LHCN-M2 (cell line): ENCODE measurements around the gene NRN1L. TPM values are rescaled to one million over a fixed set of nuclear protein-coding genes. Genes with fewer than 3 reads are reported as not detected.

Experiments
- DNase-seq: peaks from one replicate; pipeline ENCODE4 v3.0.0-alpha.2; 2012; ENCODE audit warnings: low read depth
- total RNA-seq: library from RNA; depleted of rRNA; stranded (reverse); fragments of >200 nt; gene quantifications from 2 replicates; pipeline ENCODE4 v1.2.3, GENCODE V29; 2014

The NRN1L gene
- total RNA-seq, 1 experiment from 2014 or later: not detected

GRCh38 chr16:67915831-67916723 lies 31.4 kb downstream of the NRN1L start:
- no peak for DNase-seq

DNA sequence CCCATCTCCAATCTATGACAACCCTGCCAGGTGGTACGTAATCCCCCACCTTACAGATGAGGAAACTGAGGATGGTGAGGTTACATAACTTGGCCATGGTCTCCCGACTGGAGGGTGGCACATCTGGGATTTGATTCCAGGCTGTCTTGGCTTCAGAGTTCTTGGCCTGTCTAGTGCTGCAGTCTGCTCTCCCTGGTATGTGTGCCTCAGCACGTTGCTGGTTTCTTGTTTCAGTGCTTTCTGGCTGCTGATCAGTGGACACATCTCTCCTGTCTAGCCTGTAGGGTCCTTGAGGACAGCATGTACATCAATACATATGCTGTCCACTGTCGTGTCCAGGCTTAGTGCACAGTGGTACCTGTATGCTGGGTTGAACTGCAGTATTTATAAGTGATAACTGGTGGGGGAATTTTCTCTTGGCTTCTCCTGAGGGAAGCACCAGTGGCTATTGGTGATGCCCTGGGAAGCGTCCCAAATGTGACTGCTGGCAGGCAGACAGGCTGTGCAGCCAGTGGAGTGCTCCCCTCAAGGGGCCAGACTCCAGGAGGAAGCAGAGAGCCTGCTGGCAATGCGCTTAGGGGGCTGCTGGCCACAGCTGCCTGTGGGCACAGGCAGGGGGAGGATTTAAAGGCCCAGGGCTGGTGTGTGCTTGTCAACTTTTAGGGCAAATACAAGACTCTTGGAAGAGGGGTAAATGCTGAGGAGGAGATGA lies 32.6 kb downstream of the NRN1L start:
- peak; percentile 43 for DNase-seq

- DNase-seq: peak; percentile 87
Measured at GRCh38 chr16:67917852-67918236, 33.2 kb downstream of the NRN1L start.

- DNase-seq: no peak
Measured at GRCh38 chr16:67919622-67920221, 35.0 kb downstream of the NRN1L start.

- no peak for DNase-seq
Measured at GRCh38 chr16:67922221-67922620, 37.5 kb downstream of the NRN1L start.

DNA sequence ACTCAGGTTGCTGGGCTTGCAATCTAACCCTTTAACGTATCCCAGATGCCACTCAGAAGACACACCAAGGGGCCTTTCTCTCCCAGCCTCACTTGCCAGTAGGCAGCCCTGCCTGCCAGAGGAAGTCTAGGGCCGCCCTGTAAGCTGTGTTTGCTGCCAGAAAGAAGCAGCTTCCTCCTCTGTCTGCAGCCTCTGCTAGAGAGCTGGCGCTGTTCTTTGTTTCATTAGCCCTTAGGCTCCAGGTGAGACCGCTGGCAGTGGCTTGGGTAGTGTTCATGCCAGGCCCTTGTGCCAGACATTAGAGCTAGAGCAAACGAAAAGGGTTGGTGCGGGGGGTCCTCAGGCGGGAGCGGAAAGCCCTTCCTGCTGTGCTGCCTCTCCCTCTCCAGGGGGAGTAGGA lies 38.1 kb downstream of the NRN1L start:
- DNase-seq: no peak

GRCh38 chr16:67923414-67924116 lies 38.9 kb downstream of the NRN1L start:
- DNase-seq: no peak

- no peak for DNase-seq
Measured at GRCh38 chr16:67924140-67924906, 39.6 kb downstream of the NRN1L start.

- peak; percentile 36 for DNase-seq
Measured at GRCh38 chr16:67926181-67926750, 41.6 kb downstream of the NRN1L start.

GRCh38 chr16:67927131-67927941 lies 42.7 kb downstream of the NRN1L start:
- no peak for DNase-seq

- DNase-seq: no peak
Measured at GRCh38 chr16:67928147-67928546, 43.5 kb downstream of the NRN1L start.

GRCh38 chr16:67928561-67929364 lies 44.1 kb downstream of the NRN1L start:
- DNase-seq: peak; percentile 50

- DNase-seq: no peak
Measured at GRCh38 chr16:67930191-67930590, 45.5 kb downstream of the NRN1L start.

DNA sequence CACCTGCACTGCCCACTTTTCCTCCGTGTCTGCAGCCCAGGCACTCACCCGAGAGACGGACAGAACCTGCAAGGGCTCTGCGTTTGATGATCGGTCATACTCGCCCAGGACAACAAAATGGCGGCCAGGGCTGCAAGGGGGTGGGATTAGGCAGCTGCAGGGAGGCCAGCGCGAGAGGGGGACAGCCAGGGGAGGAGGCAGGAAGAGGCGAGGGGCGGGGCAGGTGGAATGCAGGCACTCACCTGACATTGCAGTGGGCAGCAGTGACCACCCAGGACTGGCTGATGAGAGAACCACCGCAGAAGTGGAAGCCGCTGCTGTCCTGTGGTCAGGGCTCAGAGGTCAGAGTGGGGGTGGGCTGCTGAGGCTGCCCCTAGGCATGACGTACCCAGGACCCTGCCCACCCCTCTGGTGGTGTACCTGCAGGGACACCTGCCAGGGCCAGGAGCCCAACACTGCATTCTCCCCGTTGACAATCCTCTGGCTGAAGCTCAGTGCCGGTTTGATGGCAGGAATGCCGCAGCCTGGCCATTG lies 46.1 kb downstream of the NRN1L start:
- no peak for DNase-seq

DNA sequence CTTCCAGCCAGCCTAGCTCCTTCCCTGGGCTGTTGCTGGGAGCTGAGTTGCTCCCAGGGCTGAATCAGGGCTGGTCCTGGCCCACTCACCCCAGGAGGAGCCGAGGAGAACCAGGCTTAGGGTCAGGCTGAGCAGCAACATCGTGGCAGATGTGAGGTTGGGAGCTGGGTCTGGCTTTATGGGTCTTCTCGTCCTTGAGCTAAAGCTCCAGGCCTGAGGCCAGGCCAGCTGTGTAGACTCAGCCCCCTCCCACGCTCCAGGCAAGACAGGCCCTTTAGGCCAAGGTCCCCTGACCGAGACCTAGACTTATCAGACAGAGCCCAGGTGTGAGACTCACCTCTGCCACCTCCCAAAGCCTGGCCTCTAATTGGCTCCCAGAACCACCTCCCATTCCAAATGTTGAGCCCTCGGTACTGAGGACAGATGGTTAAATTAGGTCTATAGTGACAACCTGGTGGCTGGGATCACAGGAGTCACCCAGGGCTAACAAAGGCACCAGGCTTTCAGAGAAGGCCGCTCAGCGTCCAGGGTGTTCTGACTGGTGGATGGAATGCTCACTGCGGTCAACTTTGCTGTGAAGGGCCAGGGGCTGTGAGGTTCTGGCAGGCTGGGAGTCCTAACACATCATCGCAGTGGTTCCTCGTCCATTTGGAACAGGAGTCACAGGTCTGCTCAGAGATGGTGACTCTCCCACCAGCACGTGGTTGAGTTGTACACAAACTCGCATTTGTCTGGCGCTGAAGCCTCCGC lies 47.2 kb downstream of the NRN1L start, which contains the start of gene CTRL:
TSS of gene CTRL (minus strand) at position 151 of the 750 bp plus-strand sequence. CDS start at position 141, 10 bp downstream.
- DNase-seq: no peak

- DNase-seq: no peak
Measured at GRCh38 chr16:67932462-67932840, 47.8 kb downstream of the NRN1L start.

DNA sequence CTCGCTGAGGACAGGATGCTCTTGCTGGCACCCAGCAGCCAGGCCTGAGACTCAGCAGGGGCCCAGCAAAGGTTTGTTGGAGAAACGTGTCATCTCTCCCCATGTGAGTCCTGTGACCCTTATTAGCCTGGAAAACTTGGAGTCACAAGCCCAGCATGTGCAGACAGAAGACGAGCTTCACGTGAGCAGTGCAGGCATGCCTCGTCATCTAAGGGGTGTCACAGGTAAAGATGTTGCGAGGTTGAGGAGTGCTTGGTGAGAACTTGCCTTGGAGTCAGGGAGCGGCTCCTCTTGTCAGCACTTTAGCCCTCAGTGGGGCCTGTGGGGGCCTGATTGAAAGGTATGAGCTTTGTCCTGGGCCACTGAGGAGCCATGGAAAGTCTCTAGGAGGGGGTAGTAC lies 49.1 kb downstream of the NRN1L start:
- DNase-seq: no peak
